ENCODE results near the gene LFNG.
A peak's percentile ranks its signal among the peaks of the same experiment; 100 is the strongest.

Gene LFNG

GRCh38 chr7:2518737-2519118 is 846 bp upstream of the LFNG start:
- no peak for DNase-seq

- peak in 1 of 2 donors; percentile 51 for DNase-seq
Measured at GRCh38 chr7:2520131-2520760, 672 bp downstream of the LFNG start.

- DNase-seq = no peak
Measured at GRCh38 chr7:2520761-2521290, 1.3 kb downstream of the LFNG start.

GRCh38 chr7:2521341-2521745 is 1.8 kb downstream of the LFNG start:
- no peak for DNase-seq

- DNase-seq = peak; percentile 72 to 74
Measured at GRCh38 chr7:2521952-2522591, 2.5 kb downstream of the LFNG start.

- DNase-seq = peak; percentile 48 to 51
Measured at GRCh38 chr7:2522780-2523433, 3.3 kb downstream of the LFNG start.

- no peak for DNase-seq
Measured at GRCh38 chr7:2523461-2523936, 3.9 kb downstream of the LFNG start.

GRCh38 chr7:2523941-2524807 is 4.6 kb downstream of the LFNG start:
- DNase-seq = no peak

- DNase-seq = no peak
Measured at GRCh38 chr7:2524808-2525657, 5.5 kb downstream of the LFNG start.

GRCh38 chr7:2525658-2526630 is 6.4 kb downstream of the LFNG start:
- DNase-seq = no peak

GRCh38 chr7:2526659-2527504 is 7.3 kb downstream of the LFNG start:
- DNase-seq = no peak

- DNase-seq = peak; percentile 58 to 66
Measured at GRCh38 chr7:2527505-2528467, 8.2 kb downstream of the LFNG start.

- no peak for DNase-seq
Measured at GRCh38 chr7:2528481-2529095, 9.0 kb downstream of the LFNG start.

GRCh38 chr7:2529161-2530070 is 9.8 kb downstream of the LFNG start:
- peak; percentile 39 to 46 for DNase-seq

- DNase-seq = peak; percentile 62 to 73
Measured at GRCh38 chr7:2530071-2530987, 10.8 kb downstream of the LFNG start.

Measured in stimulated activated CD4-positive, alpha-beta T cell treated with anti-CD3 and anti-CD28 coated beads, Interleukin-2, amount 100 ng/mL, for 24 hours (primary cell).